ENCODE measurements around the gene COQ7. TPM values are rescaled to one million over a fixed set of nuclear protein-coding genes. Genes with fewer than 3 reads are reported as not detected.

COQ7 gene
- total RNA-seq (2014; rRNA removed; shearing (Covaris generic); ENCODE audit: low replicate concordance) = 35.6 and 49.5 TPM in 2 replicates

DNA sequence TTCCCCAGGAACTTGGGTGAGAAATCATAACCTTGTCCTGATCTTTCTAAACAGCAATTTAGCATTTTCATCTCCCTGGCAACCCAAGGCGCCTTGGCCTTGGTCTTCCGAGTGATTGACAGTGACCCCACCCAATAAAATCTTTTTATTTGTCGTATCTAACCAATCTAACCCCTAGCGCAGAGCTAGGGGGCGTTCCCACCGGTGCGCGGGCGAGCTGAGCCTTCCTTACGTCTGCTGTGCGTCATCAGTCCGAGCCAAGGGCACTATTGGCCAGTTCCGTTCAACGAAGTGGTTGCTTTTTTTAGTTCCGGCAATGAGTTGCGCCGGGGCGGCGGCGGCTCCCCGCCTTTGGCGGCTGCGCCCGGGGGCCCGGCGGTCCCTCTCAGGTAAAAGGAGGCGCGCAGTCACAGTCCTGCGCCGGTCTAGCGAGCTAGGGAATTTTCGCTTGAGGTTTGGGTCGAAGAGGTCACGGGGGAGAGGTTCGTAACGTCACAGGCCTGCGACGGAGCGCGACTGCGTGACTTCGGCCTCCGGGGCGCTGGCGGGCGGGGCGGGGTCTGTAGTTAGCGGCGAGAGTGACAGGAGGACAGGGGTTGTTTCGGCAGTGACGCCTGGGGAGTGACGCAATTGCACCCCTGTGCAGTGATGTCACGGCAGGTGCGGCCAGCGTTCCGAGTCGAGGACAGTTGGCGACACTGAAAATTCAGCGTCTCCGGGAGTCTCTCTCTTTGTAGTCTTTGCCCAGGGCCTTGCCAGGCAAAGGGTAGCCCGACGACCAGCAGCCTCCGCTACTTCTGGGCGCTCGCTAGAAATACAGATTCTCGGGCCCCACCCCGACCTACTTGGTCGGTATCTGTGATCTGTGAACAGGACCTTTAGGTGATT, at the start of gene COQ7:
TSS of gene COQ7 (plus strand) at position 266 of the 888 bp plus-strand sequence. CDS start at position 317, 51 bp downstream.
- in situ Hi-C loops (cut with HindIII; ENCODE audit: low pct_unique_long_range_greater_than_20kb, low sequenced_read_pairs) = no loop called here
- DNase-seq (ENCODE audit: low read depth) = peak; percentile 100

DNA sequence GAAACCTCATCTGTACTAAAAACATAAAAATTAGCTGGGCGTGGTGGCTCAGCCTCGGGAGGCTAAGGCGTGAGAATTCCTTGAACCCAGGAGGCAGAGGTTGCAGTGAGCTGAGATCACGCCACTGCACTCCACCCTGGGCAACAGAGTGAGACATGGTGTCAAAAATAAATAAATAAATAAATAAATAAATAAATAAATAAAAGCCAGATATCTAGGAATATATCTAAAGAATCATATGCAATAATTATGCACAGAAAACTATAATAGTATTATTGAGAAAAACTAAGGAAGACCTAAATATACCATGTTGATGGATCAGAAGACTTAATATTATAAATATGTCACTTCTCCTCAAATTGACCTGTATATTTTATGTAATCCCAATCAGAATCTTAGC, 46.7 kb upstream of the COQ7 start:
- no peak for DNase-seq (ENCODE audit: low read depth)
- in situ Hi-C loops (cut with HindIII; ENCODE audit: low pct_unique_long_range_greater_than_20kb, low sequenced_read_pairs) = no loop called here

GRCh38 chr16:19021747-19022146, 45.7 kb upstream of the COQ7 start:
- no peak for DNase-seq (ENCODE audit: low read depth)
- in situ Hi-C loops (cut with HindIII; ENCODE audit: low pct_unique_long_range_greater_than_20kb, low sequenced_read_pairs) = no loop called here

GRCh38 chr16:19027416-19027815, 40.0 kb upstream of the COQ7 start:
- in situ Hi-C loops (cut with HindIII; ENCODE audit: low pct_unique_long_range_greater_than_20kb, low sequenced_read_pairs) = no loop called here
- no peak for DNase-seq (ENCODE audit: low read depth)

DNA sequence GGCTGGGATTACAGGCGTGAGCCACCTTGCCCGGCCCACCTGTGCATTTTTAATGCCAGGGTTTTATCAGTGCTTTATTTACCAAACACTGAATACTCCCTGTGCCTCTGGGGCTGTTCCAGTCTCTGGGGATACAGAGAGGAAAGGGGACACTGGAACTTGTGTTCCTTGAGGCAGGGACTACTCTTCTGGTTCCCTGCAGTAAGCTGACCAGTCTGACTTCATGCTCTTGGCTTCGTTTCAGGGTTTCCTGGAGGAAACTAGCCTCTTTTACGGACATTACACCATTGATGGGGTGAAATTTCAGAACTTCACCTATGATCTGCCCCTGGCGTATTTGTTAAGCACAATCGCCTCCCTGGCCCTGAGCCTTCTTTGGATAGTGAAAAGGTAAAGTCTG, 37.4 kb upstream of the COQ7 start:
- in situ Hi-C loops (cut with HindIII; ENCODE audit: low pct_unique_long_range_greater_than_20kb, low sequenced_read_pairs) = no loop called here
- DNase-seq (ENCODE audit: low read depth) = no peak

GRCh38 chr16:19031738-19032137, 35.7 kb upstream of the COQ7 start:
- no peak for DNase-seq (ENCODE audit: low read depth)
- in situ Hi-C loops (cut with HindIII; ENCODE audit: low pct_unique_long_range_greater_than_20kb, low sequenced_read_pairs) = no loop called here

- in situ Hi-C loops (cut with HindIII; ENCODE audit: low pct_unique_long_range_greater_than_20kb, low sequenced_read_pairs) = no loop called here
- no peak for DNase-seq (ENCODE audit: low read depth)
Measured at GRCh38 chr16:19033761-19034160, 33.7 kb upstream of the COQ7 start.

DNA sequence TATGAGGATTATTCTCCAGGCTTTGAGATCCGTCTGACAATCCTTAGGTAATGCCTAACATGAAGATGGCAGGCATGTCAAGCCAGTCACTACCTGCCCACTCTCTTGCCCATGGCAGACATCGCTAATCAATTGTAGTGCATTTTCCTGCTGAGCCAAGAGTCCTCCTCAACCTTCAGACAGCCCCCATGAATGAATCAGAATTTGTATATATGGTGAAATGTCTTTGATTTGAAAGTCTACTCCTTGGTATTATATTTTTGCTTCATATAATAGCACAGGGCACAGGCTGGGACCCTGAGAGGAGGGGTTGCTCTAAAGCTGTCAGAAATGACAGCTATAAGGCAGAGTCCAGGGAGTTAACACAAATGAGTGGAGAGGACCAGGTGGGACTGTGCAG, 27.0 kb upstream of the COQ7 start:
- no peak for DNase-seq (ENCODE audit: low read depth)
- in situ Hi-C loops (cut with HindIII; ENCODE audit: low pct_unique_long_range_greater_than_20kb, low sequenced_read_pairs) = no loop called here

DNA sequence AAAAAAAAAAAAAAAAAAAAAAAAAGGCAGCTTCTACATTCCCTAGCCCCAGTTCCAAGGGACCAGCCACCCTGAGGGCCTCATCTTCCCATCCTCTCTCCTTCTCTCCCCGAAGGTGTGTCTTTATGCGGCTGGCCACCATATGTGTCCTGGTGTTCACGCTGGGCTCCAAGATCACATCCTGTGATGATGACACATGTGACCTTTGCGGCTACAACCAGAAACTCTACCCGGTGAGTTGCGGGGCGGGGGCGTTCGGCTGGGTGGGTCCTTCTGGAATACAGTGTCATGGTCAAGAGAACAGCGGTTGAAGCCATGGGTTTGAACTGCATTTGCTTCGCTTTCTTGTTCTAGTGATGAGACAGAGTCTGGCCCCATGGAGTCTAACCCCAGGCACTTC, 22.6 kb upstream of the COQ7 start:
- in situ Hi-C loops (cut with HindIII; ENCODE audit: low pct_unique_long_range_greater_than_20kb, low sequenced_read_pairs) = no loop called here
- no peak for DNase-seq (ENCODE audit: low read depth)

GRCh38 chr16:19046062-19046461, 21.4 kb upstream of the COQ7 start:
- in situ Hi-C loops (cut with HindIII; ENCODE audit: low pct_unique_long_range_greater_than_20kb, low sequenced_read_pairs) = no loop called here
- no peak for DNase-seq (ENCODE audit: low read depth)

- in situ Hi-C loops (cut with HindIII; ENCODE audit: low pct_unique_long_range_greater_than_20kb, low sequenced_read_pairs) = no loop called here
Measured at GRCh38 chr16:19062706-19063105, 4.7 kb upstream of the COQ7 start.

GRCh38 chr16:19066988-19067348, 446 bp upstream of the COQ7 start:
- DNase-seq (ENCODE audit: low read depth) = no peak
- in situ Hi-C loops (cut with HindIII; ENCODE audit: low pct_unique_long_range_greater_than_20kb, low sequenced_read_pairs) = no loop called here

More at GRCh38 chr16:19062706-19063105, 4.7 kb upstream of the COQ7 start:
- DNase-seq (ENCODE audit: low read depth) = no peak

GRCh38 chr16:19068237-19068815, 912 bp downstream of the COQ7 start:
- no peak for DNase-seq (ENCODE audit: low read depth)
- in situ Hi-C loops (cut with HindIII; ENCODE audit: low pct_unique_long_range_greater_than_20kb, low sequenced_read_pairs) = no loop called here

DNA sequence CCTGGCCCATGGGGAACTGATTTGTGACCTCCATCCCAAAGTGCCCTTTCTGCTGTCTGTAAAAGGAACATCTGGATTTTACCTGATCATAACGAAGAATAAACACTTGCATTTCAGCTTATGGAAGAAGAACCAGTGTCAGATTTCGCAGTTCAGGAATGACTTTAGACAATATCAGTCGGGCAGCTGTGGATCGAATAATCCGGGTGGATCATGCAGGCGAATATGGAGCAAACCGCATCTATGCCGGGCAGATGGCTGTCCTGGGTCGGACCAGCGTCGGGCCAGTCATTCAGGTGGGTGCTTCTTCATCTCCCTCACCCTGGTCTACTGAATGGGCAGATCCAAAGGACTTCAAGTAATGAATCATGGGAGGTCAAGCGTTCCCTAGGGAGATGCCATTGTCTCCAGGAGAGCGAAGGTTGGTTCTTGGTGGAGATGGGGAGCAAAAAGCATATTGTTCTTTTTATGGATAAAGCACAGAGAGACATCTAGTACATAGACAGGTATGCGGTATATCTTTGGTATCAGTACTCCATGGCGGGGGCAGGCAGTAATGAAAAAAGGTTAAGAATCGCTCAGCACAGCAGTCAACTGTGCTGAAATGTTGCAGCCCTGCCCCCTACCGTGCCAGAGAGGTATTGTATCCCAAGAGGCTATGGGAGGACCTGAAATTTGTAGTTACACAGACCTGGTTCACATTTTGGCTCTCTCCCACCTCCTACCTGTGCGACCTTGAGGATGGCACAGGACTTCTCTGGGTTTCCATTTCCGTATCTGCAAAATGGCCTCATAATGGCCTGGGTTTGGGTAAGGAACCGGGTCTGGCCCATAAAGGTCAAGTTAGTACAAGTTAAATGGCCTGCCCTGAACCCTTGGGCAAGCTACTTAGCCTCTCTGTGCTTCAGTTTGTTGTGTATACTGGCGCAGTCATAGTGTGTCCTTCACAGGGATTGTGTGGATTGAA, 4.7 kb downstream of the COQ7 start:
- in situ Hi-C loops (cut with HindIII; ENCODE audit: low pct_unique_long_range_greater_than_20kb, low sequenced_read_pairs) = no loop called here
- DNase-seq (ENCODE audit: low read depth) = peak; percentile 64

DNA sequence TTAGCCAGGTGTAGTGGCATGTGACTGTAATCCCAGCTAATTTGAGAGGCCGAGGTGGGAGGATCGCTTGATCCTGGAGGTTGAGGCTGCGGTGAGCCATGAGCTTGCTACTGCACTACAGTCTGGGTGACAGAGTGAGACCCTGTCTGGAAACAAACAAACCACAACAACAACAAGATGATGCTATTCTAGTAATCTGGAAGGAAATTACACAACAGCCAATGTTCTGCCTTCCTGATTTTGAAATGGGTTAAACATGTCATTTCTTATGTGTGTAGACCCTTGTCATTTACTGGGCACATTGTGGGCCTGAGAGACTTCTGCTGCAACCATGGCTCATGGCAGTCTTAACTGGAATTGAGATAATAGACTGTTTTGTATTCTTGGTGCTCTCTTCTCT, 5.9 kb downstream of the COQ7 start:
- in situ Hi-C loops (cut with HindIII; ENCODE audit: low pct_unique_long_range_greater_than_20kb, low sequenced_read_pairs) = no loop called here
- DNase-seq (ENCODE audit: low read depth) = no peak

DNA sequence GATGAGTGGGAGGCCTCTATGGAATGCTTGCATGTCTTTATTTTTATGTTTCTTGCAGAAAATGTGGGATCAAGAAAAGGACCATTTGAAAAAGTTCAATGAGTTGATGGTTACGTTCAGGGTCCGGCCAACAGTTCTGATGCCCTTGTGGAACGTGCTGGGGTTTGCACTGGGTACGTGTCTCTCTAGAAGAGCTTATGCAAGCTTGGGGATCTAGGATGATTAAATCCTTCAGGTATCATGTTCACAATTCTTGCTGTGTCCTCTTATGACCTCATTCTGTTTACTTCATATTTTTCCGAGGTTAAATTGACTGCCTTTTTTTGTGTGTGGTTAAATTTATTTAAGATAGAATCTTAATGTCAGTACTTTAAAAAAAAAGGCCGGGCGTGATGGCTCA, 6.4 kb downstream of the COQ7 start:
- DNase-seq (ENCODE audit: low read depth) = no peak
- in situ Hi-C loops (cut with HindIII; ENCODE audit: low pct_unique_long_range_greater_than_20kb, low sequenced_read_pairs) = no loop called here

DNA sequence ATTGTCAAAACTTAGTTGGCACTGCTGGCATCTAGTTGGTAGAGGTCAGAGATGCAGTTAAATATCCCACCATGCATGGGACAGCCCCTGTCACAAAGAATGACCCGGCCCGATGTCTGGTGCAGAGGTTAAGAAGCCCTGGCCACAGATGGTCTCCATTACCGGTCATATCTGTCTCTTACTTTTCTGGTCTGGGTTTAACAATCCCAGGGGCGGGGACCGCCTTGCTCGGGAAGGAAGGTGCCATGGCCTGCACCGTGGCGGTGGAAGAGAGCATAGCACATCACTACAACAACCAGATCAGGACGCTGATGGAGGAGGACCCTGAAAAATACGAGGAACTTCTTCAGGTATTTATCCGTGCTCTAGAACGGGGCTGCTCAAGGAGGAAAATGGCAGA, 8.1 kb downstream of the COQ7 start:
- in situ Hi-C loops (cut with HindIII; ENCODE audit: low pct_unique_long_range_greater_than_20kb, low sequenced_read_pairs) = no loop called here
- DNase-seq (ENCODE audit: low read depth) = no peak

DNA sequence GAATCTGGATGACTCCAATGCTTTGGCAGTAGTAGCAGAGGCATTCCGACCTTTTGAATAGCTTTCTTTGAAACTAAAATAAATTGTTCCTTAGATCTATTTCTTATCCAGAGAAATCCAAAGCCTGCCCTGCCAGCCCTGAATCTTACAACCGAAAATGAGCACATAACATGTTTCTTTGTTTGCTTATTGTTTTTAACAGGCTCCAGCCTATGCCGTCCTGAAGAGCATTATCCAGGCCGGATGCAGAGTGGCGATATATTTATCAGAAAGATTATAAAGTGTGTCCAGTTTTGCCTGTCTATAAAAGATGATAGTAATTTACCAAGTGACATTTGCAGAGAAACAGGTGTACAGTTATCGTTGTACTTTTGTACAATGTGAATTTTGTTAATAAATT, 10.5 kb downstream of the COQ7 start:
- in situ Hi-C loops (cut with HindIII; ENCODE audit: low pct_unique_long_range_greater_than_20kb, low sequenced_read_pairs) = no loop called here

GRCh38 chr16:19083670-19084069, 16.3 kb downstream of the COQ7 start:
- in situ Hi-C loops (cut with HindIII; ENCODE audit: low pct_unique_long_range_greater_than_20kb, low sequenced_read_pairs) = no loop called here
- no peak for DNase-seq (ENCODE audit: low read depth)

More for the DNA sequence above, 10.5 kb downstream of the COQ7 start:
- DNase-seq (ENCODE audit: low read depth) = no peak

Data from Caki2 (cell line).